ENCODE measurements around the gene SLCO3A1.

- TF ChIP-seq, protein P1, sequence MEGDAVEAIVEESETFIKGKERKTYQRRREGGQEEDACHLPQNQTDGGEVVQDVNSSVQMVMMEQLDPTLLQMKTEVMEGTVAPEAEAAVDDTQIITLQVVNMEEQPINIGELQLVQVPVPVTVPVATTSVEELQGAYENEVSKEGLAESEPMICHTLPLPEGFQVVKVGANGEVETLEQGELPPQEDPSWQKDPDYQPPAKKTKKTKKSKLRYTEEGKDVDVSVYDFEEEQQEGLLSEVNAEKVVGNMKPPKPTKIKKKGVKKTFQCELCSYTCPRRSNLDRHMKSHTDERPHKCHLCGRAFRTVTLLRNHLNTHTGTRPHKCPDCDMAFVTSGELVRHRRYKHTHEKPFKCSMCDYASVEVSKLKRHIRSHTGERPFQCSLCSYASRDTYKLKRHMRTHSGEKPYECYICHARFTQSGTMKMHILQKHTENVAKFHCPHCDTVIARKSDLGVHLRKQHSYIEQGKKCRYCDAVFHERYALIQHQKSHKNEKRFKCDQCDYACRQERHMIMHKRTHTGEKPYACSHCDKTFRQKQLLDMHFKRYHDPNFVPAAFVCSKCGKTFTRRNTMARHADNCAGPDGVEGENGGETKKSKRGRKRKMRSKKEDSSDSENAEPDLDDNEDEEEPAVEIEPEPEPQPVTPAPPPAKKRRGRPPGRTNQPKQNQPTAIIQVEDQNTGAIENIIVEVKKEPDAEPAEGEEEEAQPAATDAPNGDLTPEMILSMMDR (IDR thresholded peaks at IDR 0.05 in 8 of 11, conservative IDR thresholded peaks at IDR 0.05 in 3 of 11): no peak
- TF ChIP-seq POLR2A (IDR thresholded peaks at IDR 0.05): no peak
These were observed 195.9 kb downstream of the SLCO3A1 start for GRCh38 chr15:92049290-92049989.
